CD14-positive monocyte (primary cell): Measurements from ENCODE around the gene SIGLEC7. TPM values are rescaled to one million over a fixed set of nuclear protein-coding genes. Genes with fewer than 3 reads are reported as not detected.

Source experiments
- DNase-seq, 3 donors: peaks; one replicate each; pipeline ENCODE4 v3.0.0-alpha.2; 2011 to 2022
- H2AFZ ChIP-seq: 2 replicates; pipeline ENCODE4 v1.6.0; 2012; ENCODE audit warnings: mild to moderate bottlenecking, low read depth, low read length, inconsistent platforms; ENCODE audit not compliant: insufficient read depth, poor library complexity, severe bottlenecking
- H3K27ac ChIP-seq, 2 donors: 1 replicate in 1 of 2; 2 replicates in 1 of 2; pipeline ENCODE4 v1.5.1; 2012 to 2013; ENCODE audit warnings: low read length in 2 of 2, control low read depth in 1 of 2, inconsistent platforms in 1 of 2, low read depth in 1 of 2, mild to moderate bottlenecking in 1 of 2
- H3K27me3 ChIP-seq, 2 donors: one replicate each; pipeline versions ENCODE4 v1.6.0 to v1.6.1; 2011 to 2013; ENCODE audit warnings: low read length in 2 of 2; ENCODE audit not compliant: control insufficient read depth in 2 of 2, insufficient read depth in 2 of 2
- H3K36me3 ChIP-seq, 2 donors: replicated peaks in 1 of 2; 1 replicate in 1 of 2; 2 replicates in 1 of 2; pipeline versions ENCODE4 v1.5.1 to v1.6.1; 2012 to 2013; ENCODE audit warnings: low read length in 2 of 2, control low read depth in 1 of 2, inconsistent platforms in 1 of 2, mild to moderate bottlenecking in 1 of 2; ENCODE audit not compliant: insufficient read depth in 2 of 2, control insufficient read depth in 1 of 2
- H3K4me1 ChIP-seq, 2 donors: 1 replicate in 1 of 2; 2 replicates in 1 of 2; pipeline versions ENCODE4 v1.5.1 to v1.6.1; 2012 to 2013; ENCODE audit warnings: low read length in 2 of 2, control low read depth in 1 of 2, inconsistent platforms in 1 of 2, mild to moderate bottlenecking in 1 of 2, moderate library complexity in 1 of 2; ENCODE audit not compliant: insufficient read depth in 2 of 2, control insufficient read depth in 1 of 2
- H3K4me2 ChIP-seq: replicated peaks from 2 replicates; pipeline ENCODE3; 2012; ENCODE audit warnings: low read length, moderate library complexity, mild to moderate bottlenecking; ENCODE audit not compliant: poor library complexity, severe bottlenecking; ENCODE audit errors: extremely low read depth
- H3K4me3 ChIP-seq, 3 experiments: fragments of 200-600 bp in 1 of 3; sonication (generic) in 1 of 3; replicated peaks in 1 of 3; 1 replicate in 2 of 3; 2 replicates in 1 of 3; pipeline ENCODE4 v1.5.1; 2011 to 2013; ENCODE audit warnings: low read length in 3 of 3, mild to moderate bottlenecking in 3 of 3, control low read depth in 2 of 3, low read depth in 2 of 3, inconsistent platforms in 1 of 3, moderate library complexity in 1 of 3
- H3K79me2 ChIP-seq: 2 replicates; pipeline ENCODE4 v1.6.0; 2012; ENCODE audit warnings: mild to moderate bottlenecking, control low read depth, inconsistent platforms, low read length, moderate library complexity; ENCODE audit not compliant: insufficient read depth
- H3K9ac ChIP-seq: 2 replicates; pipeline ENCODE4 v1.6.0; 2017; ENCODE audit warnings: low read length, mild to moderate bottlenecking; ENCODE audit not compliant: insufficient read depth, poor library complexity, severe bottlenecking
- H3K9me3 ChIP-seq, 2 donors: replicated peaks in 1 of 2; 1 replicate in 1 of 2; 2 replicates in 1 of 2; pipeline versions ENCODE4 v1.5.1 to v1.6.1; 2012 to 2013; ENCODE audit warnings: low read length in 2 of 2, control low read depth in 1 of 2; ENCODE audit not compliant: control insufficient read depth in 1 of 2, insufficient read depth in 1 of 2
- H4K20me1 ChIP-seq: 2 replicates; pipeline ENCODE4 v1.6.0; 2012; ENCODE audit warnings: mild to moderate bottlenecking, low read length, control low read depth, moderate library complexity; ENCODE audit not compliant: insufficient read depth
- H3K27ac Mint-ChIP-seq, 7 donors: one replicate each; pipeline ENCODE4 v1.8.0; 2020; ENCODE audit warnings: mild to moderate bottlenecking in 7 of 7, mixed read lengths in 7 of 7, moderate library complexity in 6 of 7, inconsistent platforms in 2 of 7
- H3K27me3 Mint-ChIP-seq, 3 donors: one replicate each; pipeline ENCODE4 v1.8.0; 2021 to 2022; ENCODE audit warnings: low read depth in 3 of 3, mild to moderate bottlenecking in 3 of 3, mixed read lengths in 3 of 3, moderate library complexity in 3 of 3, inconsistent platforms in 1 of 3
- H3K36me3 Mint-ChIP-seq, 2 donors: one replicate each; pipeline ENCODE4 v1.8.0; 2020; ENCODE audit warnings: mixed read lengths in 2 of 2, inconsistent platforms in 1 of 2, mild to moderate bottlenecking in 1 of 2
- H3K4me1 Mint-ChIP-seq: one replicate; pipeline ENCODE4 v1.8.0; 2020; ENCODE audit warnings: mild to moderate bottlenecking, mixed read lengths
- H3K4me3 Mint-ChIP-seq, 2 donors: one replicate each; pipeline ENCODE4 v1.8.0; 2020; ENCODE audit warnings: mild to moderate bottlenecking in 2 of 2, mixed read lengths in 2 of 2, moderate library complexity in 1 of 2
- H3K9me3 Mint-ChIP-seq, 7 donors: one replicate each; pipeline ENCODE4 v1.8.0; 2020 to 2022; ENCODE audit warnings: mixed read lengths in 7 of 7, mild to moderate bottlenecking in 6 of 7, moderate library complexity in 6 of 7, inconsistent platforms in 2 of 7
- WGBS: methylation state at CpG from one replicate; pipeline ENCODE4 v1.1.5; 2013; ENCODE audit warnings: missing lambda C conversion rate; ENCODE audit not compliant: insufficient coverage; 5-methylcytosine and 5-hydroxymethylcytosine counted together
- intact Hi-C, 2 donors: fragments of 100-400 bp; cut with micrococcal nuclease; formaldehyde crosslinking; loops; one replicate each; pipeline versions ENCODE4 v1.15.0 to v1.15.1; 2023
- polyA plus RNA-seq, 3 donors: library from polyadenylated mRNA; depleted of rRNA in 1 of 3; unstranded in 2 of 3; stranded (reverse) in 1 of 3; fragments of 300-500 nt in 2 of 3; fragments of >200 nt in 1 of 3; fragmentation: Illumina TruSeq in 2 of 3; gene quantifications; 1 replicate in 2 of 3; 2 replicates in 1 of 3; pipeline ENCODE4 v1.2.3, GENCODE V29; 2012 to 2021
- TF ChIP-seq, protein P1 (sequence below): fragments of 200-600 bp; IDR thresholded peaks from one replicate; pipeline ENCODE4 v1.8.0; 2022; ENCODE audit warnings: antibody characterized with exemption, mild to moderate bottlenecking

Gene SIGLEC7
- polyA plus RNA-seq, 3 donors: 71.8 to 93.3 (median 82.0) TPM

DNA sequence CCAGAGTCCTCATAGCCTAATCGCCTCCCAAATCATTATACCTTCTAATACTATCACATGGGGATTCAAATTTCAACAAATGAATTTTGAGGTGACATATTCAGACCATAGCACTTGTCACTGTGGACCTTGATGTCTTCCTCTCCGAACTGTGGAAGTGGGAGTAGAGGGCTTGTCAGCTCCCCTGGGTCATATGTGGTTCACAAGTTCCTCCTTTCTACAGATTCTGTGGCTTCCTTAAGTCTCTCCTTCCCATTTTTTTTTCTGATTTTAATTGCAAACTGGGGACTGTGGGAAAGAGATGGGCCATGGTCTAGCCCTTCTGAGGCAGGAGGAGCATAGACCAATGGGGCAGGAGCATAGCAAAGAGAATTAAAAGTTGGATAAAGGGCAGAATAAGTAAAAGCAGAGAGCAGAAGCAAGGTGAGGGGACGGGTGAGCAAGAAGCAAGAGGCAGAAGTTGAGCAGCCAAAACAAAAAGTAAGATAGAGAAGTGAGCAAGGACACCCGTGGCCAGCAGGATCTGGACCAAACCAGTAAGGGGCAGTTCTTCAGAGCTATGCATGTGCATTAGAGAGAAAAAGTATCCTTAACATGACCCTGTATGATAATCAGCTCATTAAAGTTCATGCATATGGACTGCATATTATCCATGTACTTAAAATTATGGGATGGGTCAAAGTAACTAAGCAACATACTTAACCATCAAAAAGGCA is 2.6 kb upstream of the SIGLEC7 start:
- Mint-ChIP-seq H3K36me3 (peaks cover 35 to 71% of the 10 kb centered on the region in 2 donors), H3K27me3 (no peaks in the 10 kb centered on the region), H3K4me3 (peak overlapping the region; percentile 65 to 80), H3K4me1 (peaks cover 98% of the 10 kb centered on the region), H3K27ac (peak overlapping the region; percentile 98 to 100 (median 100)), H3K9me3 (no peaks in the 10 kb centered on the region)
- H3K4me1 ChIP-seq: peaks cover 99 to 100% of the 10 kb centered on the region in 2 donors
- peak; percentile 71 to 84 (median 83) for DNase-seq
- peaks cover 0 to 7% of the 10 kb centered on the region in 2 donors for H3K36me3 ChIP-seq
- H2AFZ ChIP-seq: no peak overlapping the region
- H3K9ac ChIP-seq: peak overlapping the region; percentile 38
- TF ChIP-seq, protein P1, sequence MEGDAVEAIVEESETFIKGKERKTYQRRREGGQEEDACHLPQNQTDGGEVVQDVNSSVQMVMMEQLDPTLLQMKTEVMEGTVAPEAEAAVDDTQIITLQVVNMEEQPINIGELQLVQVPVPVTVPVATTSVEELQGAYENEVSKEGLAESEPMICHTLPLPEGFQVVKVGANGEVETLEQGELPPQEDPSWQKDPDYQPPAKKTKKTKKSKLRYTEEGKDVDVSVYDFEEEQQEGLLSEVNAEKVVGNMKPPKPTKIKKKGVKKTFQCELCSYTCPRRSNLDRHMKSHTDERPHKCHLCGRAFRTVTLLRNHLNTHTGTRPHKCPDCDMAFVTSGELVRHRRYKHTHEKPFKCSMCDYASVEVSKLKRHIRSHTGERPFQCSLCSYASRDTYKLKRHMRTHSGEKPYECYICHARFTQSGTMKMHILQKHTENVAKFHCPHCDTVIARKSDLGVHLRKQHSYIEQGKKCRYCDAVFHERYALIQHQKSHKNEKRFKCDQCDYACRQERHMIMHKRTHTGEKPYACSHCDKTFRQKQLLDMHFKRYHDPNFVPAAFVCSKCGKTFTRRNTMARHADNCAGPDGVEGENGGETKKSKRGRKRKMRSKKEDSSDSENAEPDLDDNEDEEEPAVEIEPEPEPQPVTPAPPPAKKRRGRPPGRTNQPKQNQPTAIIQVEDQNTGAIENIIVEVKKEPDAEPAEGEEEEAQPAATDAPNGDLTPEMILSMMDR: no peak
- peaks cover 5% of the 10 kb centered on the region for H4K20me1 ChIP-seq
- H3K4me2 ChIP-seq: peak overlapping the region; percentile 76
- peak overlapping the region; percentile 5 to 72 (median 7) for H3K4me3 ChIP-seq
- H3K79me2 ChIP-seq: peaks cover 70% of the 10 kb centered on the region
- H3K27ac ChIP-seq: peak overlapping the region; percentile 98 to 99
- WGBS: 0% methylated on average over 1 of the region's 4 CpGs
- H3K27me3 ChIP-seq: no peaks in the 10 kb centered on the region
- no peaks in the 10 kb centered on the region for H3K9me3 ChIP-seq
- intact Hi-C loops: no loop called here

DNA sequence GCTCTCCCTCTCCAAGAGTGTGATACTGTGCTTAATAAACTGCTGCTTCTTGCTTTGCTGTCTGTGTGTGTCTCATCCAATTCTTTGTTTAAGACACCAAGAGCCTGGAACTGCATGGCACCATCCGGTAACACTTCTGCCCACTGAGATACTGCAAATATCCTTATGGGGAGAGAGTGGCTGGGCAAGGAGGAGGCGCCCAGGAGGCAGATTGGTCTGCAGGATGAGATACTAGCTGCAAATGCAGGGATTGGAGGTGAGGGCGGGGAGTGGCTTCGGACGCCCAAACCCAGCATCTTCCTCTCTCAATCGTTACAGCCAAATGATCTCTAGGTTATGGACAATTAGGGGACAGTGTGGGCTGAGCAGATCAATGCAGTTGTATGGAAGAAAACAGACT is 1.7 kb upstream of the SIGLEC7 start:
- H3K27ac ChIP-seq: peak overlapping the region; percentile 98 to 99
- H3K4me3 Mint-ChIP-seq: peak overlapping the region in 1 of 2 donors; percentile 79
- H3K9ac ChIP-seq: no peak overlapping the region
- H3K27ac Mint-ChIP-seq: peak overlapping the region; percentile 98 to 100 (median 100)
- peaks cover 98% of the 10 kb centered on the region for H3K4me1 Mint-ChIP-seq
- WGBS: 68% methylated on average over 2 of the region's 6 CpGs
- peaks cover 70% of the 10 kb centered on the region for H3K79me2 ChIP-seq
- H3K4me3 ChIP-seq: peak overlapping the region; percentile 0 to 72 (median 5)
- no peak for DNase-seq
- H2AFZ ChIP-seq: no peak overlapping the region
- peaks cover 5% of the 10 kb centered on the region for H4K20me1 ChIP-seq
- peaks cover 99 to 100% of the 10 kb centered on the region in 2 donors for H3K4me1 ChIP-seq
- peaks cover 41 to 74% of the 10 kb centered on the region in 2 donors for H3K36me3 Mint-ChIP-seq
- TF ChIP-seq, protein P1: no peak
- H3K36me3 ChIP-seq: peaks cover 4 to 8% of the 10 kb centered on the region in 2 donors
- peak overlapping the region; percentile 76 for H3K4me2 ChIP-seq
- H3K9me3 ChIP-seq: no peaks in the 10 kb centered on the region
- H3K27me3 ChIP-seq: no peaks in the 10 kb centered on the region
- intact Hi-C loops: no loop called here
- H3K9me3 Mint-ChIP-seq: no peaks in the 10 kb centered on the region
- no peaks in the 10 kb centered on the region for H3K27me3 Mint-ChIP-seq
